ENCODE data around the gene SH3BGRL3.
A peak's percentile ranks its signal among the peaks of the same experiment; 100 is the strongest.

The SH3BGRL3 gene

DNA sequence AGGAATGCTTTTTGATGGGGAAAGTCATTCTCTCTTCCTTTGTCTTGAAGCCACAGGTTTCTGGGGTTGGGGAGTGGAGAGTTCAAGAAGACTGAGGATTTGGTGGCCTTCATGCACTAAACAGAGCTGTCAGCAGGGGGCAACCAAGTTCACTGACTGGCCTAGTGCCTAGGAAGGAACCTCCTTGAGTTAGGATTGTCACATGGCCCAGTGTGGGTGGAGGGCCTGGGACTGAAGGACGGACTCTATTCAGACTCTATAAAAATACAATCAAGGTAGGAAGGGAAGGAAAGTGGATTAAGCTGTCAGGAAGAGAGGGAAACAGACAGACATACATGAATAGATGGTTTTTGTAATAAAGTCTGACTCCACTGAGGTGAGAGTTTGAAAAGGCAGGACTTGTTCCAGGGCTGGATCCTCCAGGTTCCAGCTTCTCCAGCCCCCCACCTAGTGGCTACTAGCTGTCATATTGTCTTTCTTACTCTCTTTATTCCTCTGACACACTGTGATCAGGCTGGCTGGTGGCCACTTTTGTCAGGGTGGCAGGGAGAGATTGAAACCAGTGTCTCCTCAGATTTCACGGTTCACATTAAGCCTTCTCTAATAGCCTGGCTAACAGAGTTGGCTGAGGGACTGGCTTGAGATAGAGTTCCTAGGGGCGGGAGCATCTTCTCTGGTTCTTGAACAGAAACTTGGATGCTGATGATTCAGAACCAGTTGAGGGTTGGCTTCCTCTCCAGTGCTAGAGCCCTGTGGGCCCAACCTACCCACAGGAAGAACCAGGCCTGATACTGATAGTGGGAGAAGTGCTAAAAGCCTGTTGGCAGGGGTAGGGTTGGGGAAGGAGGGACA is 4.1 kb upstream of the SH3BGRL3 start:
- in situ Hi-C loops (cut with HindIII; ENCODE audit: low pct_ligation_motif_present, low pct_unique_long_range_greater_than_20kb, low sequenced_read_pairs): no loop called here
- DNase-seq: peak; percentile 78

DNA sequence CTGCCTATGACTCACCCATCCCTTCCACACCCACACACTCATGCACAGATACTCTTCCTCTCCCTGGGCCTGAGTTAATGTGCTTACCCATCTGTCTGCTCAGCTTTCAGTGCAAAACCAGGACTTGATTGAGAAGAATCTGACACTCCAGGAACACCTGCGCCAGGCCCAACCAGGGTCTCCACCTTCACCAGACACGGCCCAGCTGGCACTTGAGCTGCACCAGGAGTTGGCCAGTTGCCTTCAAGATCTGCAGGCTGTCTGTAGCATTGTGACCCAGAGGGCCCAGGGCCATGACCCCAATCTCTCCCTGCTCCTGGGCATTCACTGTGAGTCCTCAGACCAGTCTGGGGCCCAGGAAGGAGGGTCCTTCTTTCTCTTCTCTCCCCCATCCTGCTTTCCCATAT is 3.5 kb upstream of the SH3BGRL3 start:
- DNase-seq: no peak
- in situ Hi-C loops (cut with HindIII; ENCODE audit: low pct_ligation_motif_present, low pct_unique_long_range_greater_than_20kb, low sequenced_read_pairs): no loop called here

DNA sequence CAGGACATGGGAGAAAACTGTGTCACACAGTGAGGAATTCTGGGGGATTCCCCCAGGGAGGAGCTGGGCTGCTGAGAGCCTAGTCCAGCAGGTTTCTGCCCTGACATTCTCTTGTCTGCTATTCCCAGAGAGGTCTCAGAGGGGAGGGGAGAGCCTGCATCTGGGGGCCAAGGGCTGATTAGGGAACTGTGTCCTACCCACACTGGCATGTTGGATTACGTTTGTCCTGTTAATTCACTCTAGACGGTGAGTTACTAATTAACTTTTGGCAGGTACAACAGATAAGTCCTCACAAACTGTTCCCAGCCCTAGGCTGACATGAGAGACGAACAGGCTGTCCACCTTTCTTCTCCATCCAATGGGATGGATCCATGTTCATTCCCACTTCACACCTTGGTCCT is 2.6 kb upstream of the SH3BGRL3 start:
- in situ Hi-C loops (cut with HindIII; ENCODE audit: low pct_ligation_motif_present, low pct_unique_long_range_greater_than_20kb, low sequenced_read_pairs): no loop called here
- no peak for DNase-seq

DNA sequence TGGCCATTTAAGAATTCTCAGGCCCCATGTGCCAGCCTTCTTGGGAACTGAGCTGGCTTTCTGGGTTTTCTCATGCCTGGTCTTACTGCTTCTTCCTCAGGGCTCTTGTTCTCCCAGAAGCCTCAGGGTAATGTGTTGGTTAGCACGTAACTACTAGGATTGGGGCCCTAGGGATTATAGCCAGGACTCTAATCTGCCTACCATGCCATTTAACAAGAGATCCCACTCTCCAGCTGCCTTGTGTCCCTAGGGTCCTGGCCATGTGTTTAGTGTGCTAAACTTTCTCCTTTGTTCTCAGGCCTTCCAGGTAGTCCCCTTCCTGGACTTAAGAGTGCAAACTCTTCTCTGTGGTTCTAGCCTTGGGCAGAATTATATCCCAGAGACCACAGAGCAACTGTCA is 2.2 kb upstream of the SH3BGRL3 start:
- DNase-seq: no peak
- in situ Hi-C loops (cut with HindIII; ENCODE audit: low pct_ligation_motif_present, low pct_unique_long_range_greater_than_20kb, low sequenced_read_pairs): no loop called here

DNA sequence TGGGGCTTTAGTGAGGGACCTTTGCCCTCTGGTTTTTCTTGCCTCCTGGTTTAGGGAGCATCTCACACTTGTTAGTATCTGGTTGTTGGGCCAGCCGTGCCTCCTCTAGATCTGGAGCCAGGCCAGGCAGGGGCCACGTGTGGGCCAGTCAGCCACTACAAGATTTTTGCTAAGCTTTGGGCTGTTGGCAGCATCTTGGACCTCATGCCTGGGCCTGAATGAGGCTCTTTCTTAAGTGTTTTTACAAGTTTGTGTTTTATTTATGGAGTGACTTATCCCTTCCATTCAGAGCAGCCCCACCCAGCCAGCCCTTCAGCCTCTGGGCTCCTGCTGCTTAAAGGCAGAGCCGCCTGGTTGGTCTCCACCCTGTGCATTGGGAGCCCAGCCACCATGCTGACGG is 1.6 kb upstream of the SH3BGRL3 start:
- DNase-seq: no peak
- in situ Hi-C loops (cut with HindIII; ENCODE audit: low pct_ligation_motif_present, low pct_unique_long_range_greater_than_20kb, low sequenced_read_pairs): no loop called here

DNA sequence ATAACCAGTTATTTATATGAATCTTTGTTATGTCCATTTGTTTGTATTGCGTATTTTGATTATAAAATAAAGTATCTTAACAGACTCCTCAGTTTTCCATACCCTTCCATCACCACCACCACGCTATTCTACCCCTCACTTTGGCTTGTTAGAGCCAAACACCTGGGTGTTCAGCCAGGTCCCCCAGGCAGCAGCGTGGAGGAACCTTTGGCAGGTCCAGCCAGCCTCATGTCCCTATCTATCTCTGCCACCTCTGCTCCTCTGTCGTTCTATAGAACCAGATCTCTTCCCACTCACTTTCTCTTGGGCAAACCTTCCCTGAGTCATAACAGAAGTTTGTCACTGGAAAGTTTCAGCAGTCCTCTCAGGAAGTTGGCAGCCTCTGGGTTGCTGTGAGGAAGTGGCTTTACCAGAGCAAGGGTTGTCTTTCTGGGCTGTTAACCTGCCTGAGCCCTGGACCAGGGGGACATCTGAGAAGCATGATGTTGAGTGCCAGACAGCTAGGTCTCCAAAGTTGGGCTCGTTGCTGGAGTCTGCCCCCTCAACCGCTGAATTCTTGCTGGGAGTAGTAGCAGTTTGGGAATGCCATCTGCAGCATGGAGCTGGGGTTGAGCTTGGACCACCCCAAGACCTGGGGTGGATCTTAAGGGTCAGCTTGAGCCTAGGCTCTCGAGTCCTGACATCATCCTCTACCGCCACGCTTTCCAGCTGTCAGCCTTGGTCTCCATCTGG is 996 bp upstream of the SH3BGRL3 start:
- in situ Hi-C loops (cut with HindIII; ENCODE audit: low pct_ligation_motif_present, low pct_unique_long_range_greater_than_20kb, low sequenced_read_pairs): no loop called here
- DNase-seq: peak; percentile 16

GRCh38 chr1:26280333-26281042 is 602 bp downstream of the SH3BGRL3 start:
- in situ Hi-C loops (cut with HindIII; ENCODE audit: low pct_ligation_motif_present, low pct_unique_long_range_greater_than_20kb, low sequenced_read_pairs): no loop called here
- DNase-seq: peak; percentile 35

- DNase-seq: no peak
- in situ Hi-C loops (cut with HindIII; ENCODE audit: low pct_ligation_motif_present, low pct_unique_long_range_greater_than_20kb, low sequenced_read_pairs): no loop called here
Observed at GRCh38 chr1:26281091-26281958, 1.4 kb downstream of the SH3BGRL3 start.

- in situ Hi-C loops (cut with HindIII; ENCODE audit: low pct_ligation_motif_present, low pct_unique_long_range_greater_than_20kb, low sequenced_read_pairs): no loop called here
- no peak for DNase-seq
Observed at GRCh38 chr1:26281971-26282370, 2.1 kb downstream of the SH3BGRL3 start.

- DNase-seq: no peak
- in situ Hi-C loops (cut with HindIII; ENCODE audit: low pct_ligation_motif_present, low pct_unique_long_range_greater_than_20kb, low sequenced_read_pairs): no loop called here
Observed at GRCh38 chr1:26282401-26282918, 2.6 kb downstream of the SH3BGRL3 start.

GRCh38 chr1:26283279-26283853 is 3.5 kb downstream of the SH3BGRL3 start:
- DNase-seq: no peak
- in situ Hi-C loops (cut with HindIII; ENCODE audit: low pct_ligation_motif_present, low pct_unique_long_range_greater_than_20kb, low sequenced_read_pairs): no loop called here

DNA sequence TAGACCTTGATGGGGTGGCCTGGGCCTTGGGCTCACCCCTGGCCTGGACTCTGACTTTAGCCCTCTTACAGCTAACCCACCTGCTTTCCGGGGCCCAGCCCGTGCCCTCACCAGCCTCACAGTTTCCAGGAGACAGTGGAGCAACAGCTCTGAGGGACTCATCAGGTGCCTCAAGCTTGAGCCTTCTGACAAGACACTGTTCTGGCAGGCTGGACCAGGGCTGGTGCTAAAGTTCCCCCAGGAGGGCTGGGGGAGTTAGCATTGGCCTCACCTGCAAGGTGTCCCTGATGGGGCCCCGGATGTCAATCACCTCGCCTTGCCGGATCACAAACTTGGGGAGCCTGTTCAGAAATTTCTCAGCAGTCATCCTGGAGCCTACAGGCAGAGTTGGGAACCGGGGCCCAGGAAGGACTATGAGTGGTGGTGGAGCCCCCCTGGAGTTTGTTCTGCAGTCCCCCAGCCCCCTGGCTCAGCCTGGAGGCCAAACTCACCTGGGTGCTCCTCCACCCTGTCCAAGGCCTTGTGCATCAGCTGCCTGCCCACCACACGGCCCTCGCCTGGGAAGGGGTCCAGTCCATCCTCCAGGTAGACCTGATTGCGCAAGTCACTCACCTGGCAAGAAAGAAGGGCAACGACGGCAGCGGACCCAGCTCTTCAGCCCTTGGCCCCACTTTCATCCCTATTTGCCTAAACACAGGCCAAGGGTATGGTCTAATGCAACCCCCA is 4.1 kb downstream of the SH3BGRL3 start:
- DNase-seq: no peak
- in situ Hi-C loops (cut with HindIII; ENCODE audit: low pct_ligation_motif_present, low pct_unique_long_range_greater_than_20kb, low sequenced_read_pairs): no loop called here

- in situ Hi-C loops (cut with HindIII; ENCODE audit: low pct_ligation_motif_present, low pct_unique_long_range_greater_than_20kb, low sequenced_read_pairs): no loop called here
- DNase-seq: peak; percentile 77
Observed at GRCh38 chr1:26284597-26285347, 4.9 kb downstream of the SH3BGRL3 start.

GRCh38 chr1:26285366-26286063 is 5.6 kb downstream of the SH3BGRL3 start:
- in situ Hi-C loops (cut with HindIII; ENCODE audit: low pct_ligation_motif_present, low pct_unique_long_range_greater_than_20kb, low sequenced_read_pairs): no loop called here
- DNase-seq: peak; percentile 19

DNA sequence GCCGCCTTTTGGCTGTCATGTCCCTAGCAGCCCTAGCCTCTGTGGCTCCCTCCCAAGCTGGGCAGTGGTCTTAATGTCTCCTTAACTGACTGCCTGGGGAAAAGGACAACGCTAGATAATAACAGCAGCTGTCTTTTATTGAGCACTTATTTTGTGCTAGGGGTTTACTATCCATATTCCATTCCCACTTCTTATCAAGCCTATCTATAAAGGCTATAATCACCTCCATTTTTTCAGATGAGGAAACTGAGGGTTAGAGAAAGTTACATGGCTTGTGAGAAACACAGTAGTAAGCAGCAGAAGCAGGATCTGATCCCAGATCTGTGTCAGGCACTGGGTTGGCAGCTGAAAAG is 6.2 kb downstream of the SH3BGRL3 start:
- in situ Hi-C loops (cut with HindIII; ENCODE audit: low pct_ligation_motif_present, low pct_unique_long_range_greater_than_20kb, low sequenced_read_pairs): no loop called here
- no peak for DNase-seq

- no peak for DNase-seq
- in situ Hi-C loops (cut with HindIII; ENCODE audit: low pct_ligation_motif_present, low pct_unique_long_range_greater_than_20kb, low sequenced_read_pairs): no loop called here
Observed at GRCh38 chr1:26287033-26287711, 7.3 kb downstream of the SH3BGRL3 start.
